HG02943 (cell line): Measurements from ENCODE around the gene GOLGA3.
"Not testable (repeated sequence)": the region's sequence is repeated elsewhere in the genome, so short reads cannot be mapped to it uniquely, and the experiment has no call there.

Source experiments
- ATAC-seq: cut with Tn5 transposase; IDR thresholded peaks from one replicate; pipeline ENCODE4 v1.9.1; 2021; ENCODE audit warnings: mild to moderate bottlenecking, low read depth, moderate library complexity; ENCODE audit not compliant: unreplicated experiment

The GOLGA3 gene

GRCh38 chr12:132758825-132759224 lies 69.8 kb downstream of the GOLGA3 start:
- not testable (repeated sequence) for ATAC-seq

- ATAC-seq = no peak
Observed at GRCh38 chr12:132754160-132754932, 74.3 kb downstream of the GOLGA3 start.

- not testable (repeated sequence) for ATAC-seq
Observed at GRCh38 chr12:132753670-132754069, 75.0 kb downstream of the GOLGA3 start.

GRCh38 chr12:132748319-132748718 lies 80.3 kb downstream of the GOLGA3 start:
- ATAC-seq = no peak

GRCh38 chr12:132747896-132748295 lies 80.8 kb downstream of the GOLGA3 start:
- no peak for ATAC-seq

- ATAC-seq = no peak
Observed at GRCh38 chr12:132747395-132747794, 81.3 kb downstream of the GOLGA3 start.

- no peak for ATAC-seq
Observed at GRCh38 chr12:132746613-132747012, 82.1 kb downstream of the GOLGA3 start.

GRCh38 chr12:132743831-132744230 lies 84.8 kb downstream of the GOLGA3 start:
- ATAC-seq = no peak

GRCh38 chr12:132741620-132742019 lies 87.0 kb downstream of the GOLGA3 start:
- ATAC-seq = no peak

- ATAC-seq = no peak
Observed at GRCh38 chr12:132740652-132741051, 88.0 kb downstream of the GOLGA3 start.

GRCh38 chr12:132740313-132740646 lies 88.4 kb downstream of the GOLGA3 start:
- no peak for ATAC-seq

GRCh38 chr12:132739600-132740312 lies 88.9 kb downstream of the GOLGA3 start:
- no peak for ATAC-seq

- ATAC-seq = no peak
Observed at GRCh38 chr12:132736913-132737312, 91.8 kb downstream of the GOLGA3 start.

GRCh38 chr12:132736378-132736777 lies 92.3 kb downstream of the GOLGA3 start:
- ATAC-seq = no peak

- ATAC-seq = no peak
Observed at GRCh38 chr12:132735496-132735895, 93.2 kb downstream of the GOLGA3 start.

- no peak for ATAC-seq
Observed at GRCh38 chr12:132734206-132734605, 94.5 kb downstream of the GOLGA3 start.

GRCh38 chr12:132731574-132731973 lies 97.1 kb downstream of the GOLGA3 start:
- no peak for ATAC-seq

GRCh38 chr12:132730353-132730752 lies 98.3 kb downstream of the GOLGA3 start:
- ATAC-seq = no peak

- no peak for ATAC-seq
Observed at GRCh38 chr12:132729541-132730320, 98.9 kb downstream of the GOLGA3 start.

GRCh38 chr12:132728502-132728901 lies 100.2 kb downstream of the GOLGA3 start:
- no peak for ATAC-seq

- no peak for ATAC-seq
Observed at GRCh38 chr12:132727091-132727794, 101.4 kb downstream of the GOLGA3 start.
